Right atrium auricular region (tissue), 2 donors: ENCODE measurements around the gene FAP. TPM values are rescaled to one million over a fixed set of nuclear protein-coding genes. Genes with fewer than 3 reads are reported as not detected.

Experiments used
- DNase-seq: peaks from one replicate; pipeline ENCODE4 v3.0.0-alpha.2; 2019; ENCODE audit warnings: low spot score
- H3K27ac ChIP-seq, 2 donors: fragments of 200-600 bp; sonication (generic); 1 replicate in 1 of 2; 2 replicates in 1 of 2; pipeline ENCODE4 v1.5.1; 2016 to 2019
- H3K27me3 ChIP-seq, 2 donors: fragments of 200-600 bp; sonication (generic); one replicate each; pipeline versions ENCODE4 v1.5.1 to v1.6.0; 2017 to 2019
- H3K36me3 ChIP-seq: fragments of 200-600 bp; sonication (generic); one replicate; pipeline ENCODE4 v1.5.1; 2016
- H3K4me1 ChIP-seq, 2 donors: fragments of 200-600 bp; sonication (generic); one replicate each; pipeline versions ENCODE4 v1.5.1 to v1.6.0; 2017 to 2019
- H3K4me3 ChIP-seq, 2 donors: fragments of 200-600 bp; sonication (generic); 1 replicate in 1 of 2; 2 replicates in 1 of 2; pipeline ENCODE4 v1.5.1; 2017 to 2019; ENCODE audit warnings: mild to moderate bottlenecking in 1 of 2, moderate library complexity in 1 of 2
- H3K9me3 ChIP-seq, 2 donors: fragments of 200-600 bp; sonication (generic); one replicate each; pipeline ENCODE4 v1.5.1; 2019
- total RNA-seq, 2 donors: library from RNA; depleted of rRNA; stranded (reverse); fragments of >200 nt; gene quantifications; one replicate each; pipeline ENCODE4 v1.1.0, GENCODE V29; 2016
- TF ChIP-seq, protein P1 (sequence below), 2 donors: fragments of 200-600 bp; sonication (generic); IDR thresholded peaks; one replicate each; pipeline ENCODE4 v1.5.1; 2019; ENCODE audit warnings: antibody characterized with exemption in 2 of 2

Gene FAP
- total RNA-seq, 2 donors from 2014 or later: 0.71 to 5.7 TPM

DNA sequence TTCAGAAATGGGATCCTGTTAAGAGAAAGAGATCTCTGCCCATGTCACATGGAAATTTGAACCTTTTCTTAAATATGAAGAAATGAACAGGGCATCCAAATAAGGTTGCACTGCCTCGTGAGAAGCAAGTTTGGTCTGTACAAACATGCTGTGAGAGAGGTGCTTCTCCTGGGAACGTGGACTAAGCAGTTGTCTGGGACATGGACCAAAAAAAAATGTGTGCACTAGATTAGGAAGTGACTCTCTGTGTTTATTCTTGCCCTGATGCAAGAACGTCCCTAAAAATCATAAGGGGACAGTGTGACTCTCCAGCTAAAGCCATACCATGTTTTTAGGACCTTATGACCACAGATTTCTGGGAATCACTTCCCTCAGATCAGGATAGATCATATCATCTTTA lies 67.5 kb downstream of the FAP start:
- Histone ChIP-seq H3K4me1 (no peaks in the 10 kb centered on the region), H3K27ac (no peak overlapping the region), H3K4me3 (no peak overlapping the region), H3K27me3 (no peaks in the 10 kb centered on the region), H3K9me3 (no peaks in the 10 kb centered on the region), H3K36me3 (no peaks in the 10 kb centered on the region)
- DNase-seq: no peak
- TF ChIP-seq, protein P1, sequence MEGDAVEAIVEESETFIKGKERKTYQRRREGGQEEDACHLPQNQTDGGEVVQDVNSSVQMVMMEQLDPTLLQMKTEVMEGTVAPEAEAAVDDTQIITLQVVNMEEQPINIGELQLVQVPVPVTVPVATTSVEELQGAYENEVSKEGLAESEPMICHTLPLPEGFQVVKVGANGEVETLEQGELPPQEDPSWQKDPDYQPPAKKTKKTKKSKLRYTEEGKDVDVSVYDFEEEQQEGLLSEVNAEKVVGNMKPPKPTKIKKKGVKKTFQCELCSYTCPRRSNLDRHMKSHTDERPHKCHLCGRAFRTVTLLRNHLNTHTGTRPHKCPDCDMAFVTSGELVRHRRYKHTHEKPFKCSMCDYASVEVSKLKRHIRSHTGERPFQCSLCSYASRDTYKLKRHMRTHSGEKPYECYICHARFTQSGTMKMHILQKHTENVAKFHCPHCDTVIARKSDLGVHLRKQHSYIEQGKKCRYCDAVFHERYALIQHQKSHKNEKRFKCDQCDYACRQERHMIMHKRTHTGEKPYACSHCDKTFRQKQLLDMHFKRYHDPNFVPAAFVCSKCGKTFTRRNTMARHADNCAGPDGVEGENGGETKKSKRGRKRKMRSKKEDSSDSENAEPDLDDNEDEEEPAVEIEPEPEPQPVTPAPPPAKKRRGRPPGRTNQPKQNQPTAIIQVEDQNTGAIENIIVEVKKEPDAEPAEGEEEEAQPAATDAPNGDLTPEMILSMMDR (IDR thresholded peaks at IDR 0.05): no peak

DNA sequence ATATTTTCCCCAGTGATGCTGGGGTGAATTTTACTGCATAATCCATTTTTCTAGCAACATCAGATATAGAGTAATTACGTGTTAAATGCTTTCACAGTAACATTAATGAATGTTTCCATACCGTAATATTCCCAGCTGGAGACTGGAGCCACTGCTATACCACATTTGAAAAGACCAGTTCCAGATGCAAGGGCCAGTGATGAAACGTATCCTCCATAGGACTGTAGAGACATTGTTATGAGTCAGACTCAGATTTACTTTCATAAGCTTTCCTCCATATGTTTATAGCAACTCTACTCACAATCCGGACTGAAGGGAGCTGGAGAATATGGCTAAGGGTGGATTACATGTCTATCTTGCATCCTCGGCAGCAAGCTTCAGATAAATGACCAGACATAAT lies 68.5 kb downstream of the FAP start:
- TF ChIP-seq, protein P1 (IDR thresholded peaks at IDR 0.05): no peak
- Histone ChIP-seq H3K4me3 (no peak overlapping the region), H3K36me3 (no peaks in the 10 kb centered on the region), H3K27me3 (no peaks in the 10 kb centered on the region), H3K27ac (no peak overlapping the region), H3K9me3 (no peaks in the 10 kb centered on the region), H3K4me1 (no peaks in the 10 kb centered on the region)
- DNase-seq: no peak

GRCh38 chr2:162172802-162173370 lies 70.4 kb downstream of the FAP start:
- no peaks in the 10 kb centered on the region for H3K27me3 ChIP-seq
- DNase-seq: no peak
- H3K4me3 ChIP-seq: no peak overlapping the region
- H3K27ac ChIP-seq: no peak overlapping the region
- no peaks in the 10 kb centered on the region for H3K36me3 ChIP-seq
- H3K9me3 ChIP-seq: no peaks in the 10 kb centered on the region
- no peaks in the 10 kb centered on the region for H3K4me1 ChIP-seq
- TF ChIP-seq, protein P1 (IDR thresholded peaks at IDR 0.05): no peak

DNA sequence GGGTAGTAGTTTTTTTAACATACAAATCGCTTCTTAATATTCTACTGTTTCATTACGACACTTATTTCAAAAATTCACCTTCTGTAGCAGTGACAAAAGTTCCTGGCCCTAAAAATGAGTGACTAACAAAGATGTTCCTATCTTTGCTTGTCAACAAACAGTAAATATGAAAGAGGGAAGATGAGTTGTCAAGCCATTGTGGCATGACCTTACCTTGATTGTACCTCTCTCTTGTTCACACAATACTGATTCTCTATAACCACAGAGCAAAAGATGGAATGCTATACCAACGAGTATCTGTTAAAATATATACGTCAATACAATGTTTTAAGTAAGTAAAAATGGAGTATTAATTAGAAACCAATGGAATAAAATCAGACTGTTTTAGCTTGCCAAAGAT lies 76.5 kb downstream of the FAP start:
- no peak overlapping the region for H3K27ac ChIP-seq
- H3K36me3 ChIP-seq: no peaks in the 10 kb centered on the region
- DNase-seq: no peak
- no peak overlapping the region for H3K4me3 ChIP-seq
- H3K4me1 ChIP-seq: no peaks in the 10 kb centered on the region
- no peaks in the 10 kb centered on the region for H3K9me3 ChIP-seq
- TF ChIP-seq, protein P1 (IDR thresholded peaks at IDR 0.05): no peak
- no peaks in the 10 kb centered on the region for H3K27me3 ChIP-seq

- Histone ChIP-seq H3K36me3 (no peaks in the 10 kb centered on the region), H3K27ac (no peak overlapping the region), H3K9me3 (no peaks in the 10 kb centered on the region), H3K4me3 (no peak overlapping the region), H3K4me1 (no peaks in the 10 kb centered on the region), H3K27me3 (no peaks in the 10 kb centered on the region)
- TF ChIP-seq, protein P1 (IDR thresholded peaks at IDR 0.05): no peak
- DNase-seq: no peak
These were observed 77.1 kb downstream of the FAP start for GRCh38 chr2:162166174-162166573.

DNA sequence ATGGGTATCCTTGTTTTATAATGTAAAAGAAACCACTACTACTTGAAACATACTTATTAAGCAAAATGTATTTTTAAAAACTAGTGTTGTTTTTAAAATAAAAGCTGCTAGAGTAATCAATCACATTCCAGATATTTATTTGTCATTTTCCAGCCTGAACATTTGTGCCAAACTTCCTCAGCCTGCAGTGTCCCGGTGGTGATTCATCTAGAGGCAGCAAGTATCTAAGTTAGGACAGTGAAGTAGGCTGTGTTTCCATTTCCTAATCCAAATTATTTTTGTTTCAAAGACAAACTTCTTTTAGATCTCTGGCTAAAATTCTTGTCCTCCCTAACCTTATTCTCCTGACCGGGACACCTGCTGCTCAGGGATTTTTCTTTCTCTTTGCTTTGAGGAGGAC lies 78.4 kb downstream of the FAP start:
- H3K27ac ChIP-seq: no peak overlapping the region
- no peaks in the 10 kb centered on the region for H3K4me1 ChIP-seq
- TF ChIP-seq, protein P1 (IDR thresholded peaks at IDR 0.05): no peak
- H3K27me3 ChIP-seq: no peaks in the 10 kb centered on the region
- no peaks in the 10 kb centered on the region for H3K36me3 ChIP-seq
- DNase-seq: no peak
- no peaks in the 10 kb centered on the region for H3K9me3 ChIP-seq
- H3K4me3 ChIP-seq: no peak overlapping the region
